HS-5 (cell line): ENCODE data around the gene TAS2R3.
"Not testable (repeated sequence)": the region's sequence is repeated elsewhere in the genome, so short reads cannot be mapped to it uniquely, and the experiment has no call there.

Source experiments
- DNase-seq: peaks from one replicate; pipeline ENCODE4 v3.0.0-alpha.2; 2012; ENCODE audit warnings: low read depth

Gene TAS2R3

GRCh38 chr7:141763797-141764196 is at the start of gene TAS2R3:
Gene TAS2R3 (plus strand): TSS chr7:141764097. CDS start chr7:141764159, 62 bp downstream.
- no peak for DNase-seq

GRCh38 chr7:141714571-141714970 is 49.3 kb upstream of the TAS2R3 start:
- DNase-seq: no peak

GRCh38 chr7:141715018-141715417 is 48.9 kb upstream of the TAS2R3 start:
- no peak for DNase-seq

GRCh38 chr7:141715794-141716689 is 47.9 kb upstream of the TAS2R3 start:
- no peak for DNase-seq

GRCh38 chr7:141717450-141717849 is 46.4 kb upstream of the TAS2R3 start:
- no peak for DNase-seq

GRCh38 chr7:141722529-141722928 is 41.4 kb upstream of the TAS2R3 start:
- no peak for DNase-seq

- no peak for DNase-seq
Observed at GRCh38 chr7:141729020-141729419, 34.9 kb upstream of the TAS2R3 start.

- DNase-seq: no peak
Observed at GRCh38 chr7:141731476-141732149, 32.3 kb upstream of the TAS2R3 start.

GRCh38 chr7:141737118-141737835 is 26.6 kb upstream of the TAS2R3 start:
- no peak for DNase-seq

- peak; percentile 80 for DNase-seq
Observed at GRCh38 chr7:141737836-141738591, 25.9 kb upstream of the TAS2R3 start, which contains the start of gene SSBP1. Gene SSBP1 (plus strand): TSS chr7:141738358. CDS start chr7:141739167, 809 bp downstream.

- no peak for DNase-seq
Observed at GRCh38 chr7:141738592-141739013, 25.3 kb upstream of the TAS2R3 start.

- DNase-seq: no peak
Observed at GRCh38 chr7:141739250-141739649, 24.6 kb upstream of the TAS2R3 start.

GRCh38 chr7:141742229-141742628 is 21.7 kb upstream of the TAS2R3 start:
- no peak for DNase-seq

- no peak for DNase-seq
Observed at GRCh38 chr7:141744131-141744530, 19.8 kb upstream of the TAS2R3 start.

GRCh38 chr7:141748396-141748795 is 15.5 kb upstream of the TAS2R3 start:
- no peak for DNase-seq

- not testable (repeated sequence) for DNase-seq
Observed at GRCh38 chr7:141751904-141752303, 12.0 kb upstream of the TAS2R3 start.

GRCh38 chr7:141752634-141753033 is 11.3 kb upstream of the TAS2R3 start:
- no peak for DNase-seq

GRCh38 chr7:141754939-141755338 is 9.0 kb upstream of the TAS2R3 start:
- DNase-seq: no peak

- DNase-seq: not testable (repeated sequence)
Observed at GRCh38 chr7:141770083-141770583, 6.2 kb downstream of the TAS2R3 start.

GRCh38 chr7:141776374-141776773 is 12.5 kb downstream of the TAS2R3 start, which contains the start of gene TAS2R4:
Gene TAS2R4 (plus strand): TSS chr7:141776674. CDS start chr7:141778489, 1,815 bp downstream.
- no peak for DNase-seq
